NCI-H128 (cell line): ENCODE data around the gene TOLLIP.
"Not testable (repeated sequence)": the region's sequence is repeated elsewhere in the genome, so short reads cannot be mapped to it uniquely, and the experiment has no call there.

Experiments
- DNase-seq: peaks from one replicate; lab custom pipeline; 2025; ENCODE audit not compliant: unreplicated experiment; lab: John Stamatoyannopoulos, UW

Gene TOLLIP

GRCh38 chr11:1266976-1267375, 42.5 kb downstream of the TOLLIP start:
- not testable (repeated sequence) for DNase-seq

GRCh38 chr11:1265480-1265879, 44.0 kb downstream of the TOLLIP start:
- not testable (repeated sequence) for DNase-seq

- DNase-seq = not testable (repeated sequence)
Observed at GRCh38 chr11:1264444-1264843, 45.0 kb downstream of the TOLLIP start.

GRCh38 chr11:1263010-1263409, 46.4 kb downstream of the TOLLIP start:
- DNase-seq = no peak

- DNase-seq = peak; percentile 69
Observed at GRCh38 chr11:1262172-1263006, 47.0 kb downstream of the TOLLIP start.

- no peak for DNase-seq
Observed at GRCh38 chr11:1261241-1262071, 48.0 kb downstream of the TOLLIP start.

GRCh38 chr11:1260620-1261019, 48.8 kb downstream of the TOLLIP start:
- DNase-seq = no peak

GRCh38 chr11:1260023-1260501, 49.4 kb downstream of the TOLLIP start:
- no peak for DNase-seq

- DNase-seq = no peak
Observed at GRCh38 chr11:1259561-1259960, 49.9 kb downstream of the TOLLIP start.

GRCh38 chr11:1259076-1259461, 50.4 kb downstream of the TOLLIP start:
- DNase-seq = no peak

GRCh38 chr11:1258401-1259075, 50.9 kb downstream of the TOLLIP start:
- DNase-seq = no peak

GRCh38 chr11:1257916-1258315, 51.5 kb downstream of the TOLLIP start:
- no peak for DNase-seq

GRCh38 chr11:1257366-1257765, 52.1 kb downstream of the TOLLIP start:
- no peak for DNase-seq

GRCh38 chr11:1256257-1257045, 53.0 kb downstream of the TOLLIP start:
- no peak for DNase-seq

GRCh38 chr11:1255151-1255550, 54.3 kb downstream of the TOLLIP start:
- DNase-seq = no peak

GRCh38 chr11:1254733-1255132, 54.7 kb downstream of the TOLLIP start:
- DNase-seq = no peak

- no peak for DNase-seq
Observed at GRCh38 chr11:1254086-1254648, 55.3 kb downstream of the TOLLIP start.

- no peak for DNase-seq
Observed at GRCh38 chr11:1253103-1253485, 56.3 kb downstream of the TOLLIP start.

GRCh38 chr11:1252371-1253102, 56.9 kb downstream of the TOLLIP start:
- DNase-seq = no peak
